DND-41 (cell line): ENCODE data around the gene DNLZ.

Experiments
- ATAC-seq: fragments of 200-7000 bp; cut with Tn5 transposase; 3 replicates; pipeline ENCODE4 v1.9.1; 2021; ENCODE audit warnings: low read depth; ENCODE audit not compliant: insufficient read depth
- DNase-seq: peaks from one replicate; pipeline ENCODE4 v3.0.0-alpha.2; 2020
- H2AFZ ChIP-seq: 2 replicates; pipeline ENCODE4 v1.6.0; 2012; ENCODE audit warnings: low read depth, low read length
- H3K27ac ChIP-seq: 2 replicates; pipeline ENCODE4 v1.5.1; 2012; ENCODE audit warnings: low read length, inconsistent platforms
- H3K27me3 ChIP-seq: fragments of 200-600 bp; sonication (generic); 2 replicates; pipeline ENCODE4 v1.6.0; 2012; ENCODE audit warnings: low read length, mild to moderate bottlenecking, inconsistent platforms; ENCODE audit not compliant: insufficient read depth, poor library complexity
- H3K36me3 ChIP-seq: 2 replicates; pipeline ENCODE4 v1.5.1; 2012; ENCODE audit warnings: low read length, inconsistent platforms; ENCODE audit not compliant: insufficient read depth
- H3K4me1 ChIP-seq: 2 replicates; pipeline ENCODE4 v1.5.1; 2012; ENCODE audit warnings: mild to moderate bottlenecking, low read length; ENCODE audit not compliant: insufficient read depth
- H3K4me2 ChIP-seq: 2 replicates; pipeline ENCODE4 v1.6.0; 2012; ENCODE audit warnings: mild to moderate bottlenecking, moderate library complexity, low read length, inconsistent platforms; ENCODE audit not compliant: insufficient read depth
- H3K4me3 ChIP-seq, 2 experiments: fragments of 200-600 bp in 1 of 2; shearing (Covaris generic) in 1 of 2; 2 replicates each; pipeline ENCODE4 v1.5.1; 2012 to 2016; ENCODE audit warnings: inconsistent platforms in 2 of 2, low read length in 2 of 2, mild to moderate bottlenecking in 2 of 2, low read depth in 1 of 2, moderate library complexity in 1 of 2
- H3K79me2 ChIP-seq: 2 replicates; pipeline ENCODE4 v1.6.0; 2012; ENCODE audit warnings: low read length, inconsistent platforms; ENCODE audit not compliant: insufficient read depth
- H3K9ac ChIP-seq: 2 replicates; pipeline ENCODE4 v1.6.0; 2012; ENCODE audit warnings: low read depth, mild to moderate bottlenecking, inconsistent platforms, low read length, moderate library complexity
- H3K9me3 ChIP-seq: 2 replicates; pipeline ENCODE4 v1.5.1; 2012; ENCODE audit warnings: low read length, moderate library complexity, mild to moderate bottlenecking, inconsistent platforms; ENCODE audit not compliant: insufficient read depth, severe bottlenecking
- H4K20me1 ChIP-seq: 2 replicates; pipeline ENCODE4 v1.6.0; 2012; ENCODE audit warnings: low read length; ENCODE audit not compliant: insufficient read depth
- CTCF ChIP-seq: IDR thresholded peaks from 2 replicates; pipeline ENCODE4 v1.5.1; 2012; ENCODE audit warnings: borderline replicate concordance, low read length, moderate library complexity, mild to moderate bottlenecking; ENCODE audit not compliant: poor library complexity, severe bottlenecking; ENCODE audit errors: extremely low read depth
- EZH2 ChIP-seq: IDR thresholded peaks from 3 replicates; pipeline ENCODE4 v1.6.1; 2012; ENCODE audit warnings: borderline replicate concordance, low read depth, mild to moderate bottlenecking, moderate library complexity, low read length, inconsistent platforms; ENCODE audit not compliant: severe bottlenecking

Gene DNLZ

GRCh38 chr9:136316896-136317676, 46.5 kb downstream of the DNLZ start:
- no peak for ATAC-seq
- no peak overlapping the region for H3K27ac ChIP-seq
- TF ChIP-seq CTCF = no peak
- TF ChIP-seq EZH2 = no peak
- H3K9ac ChIP-seq = no peak overlapping the region
- peaks cover 9% of the 10 kb centered on the region for H3K27me3 ChIP-seq
- no peak overlapping the region for H3K4me3 ChIP-seq
- no peak overlapping the region for H2AFZ ChIP-seq
- no peak for DNase-seq
- no peaks in the 10 kb centered on the region for H3K36me3 ChIP-seq
- no peaks in the 10 kb centered on the region for H3K4me1 ChIP-seq
- no peak overlapping the region for H3K4me2 ChIP-seq
- 0 out of 2 replicates have a peak, but pooled peaks cover under 1% of the 10 kb centered on the region for H4K20me1 ChIP-seq
- peaks cover 11% of the 10 kb centered on the region for H3K9me3 ChIP-seq
- no peaks in the 10 kb centered on the region for H3K79me2 ChIP-seq

- H3K4me1 ChIP-seq = no peaks in the 10 kb centered on the region
- no peak overlapping the region for H3K27ac ChIP-seq
Measured at GRCh38 chr9:136316271-136316751, 47.2 kb downstream of the DNLZ start.

GRCh38 chr9:136314944-136315343, 48.6 kb downstream of the DNLZ start:
- H3K27me3 ChIP-seq = no peaks in the 10 kb centered on the region
- H3K27ac ChIP-seq = no peak overlapping the region
- peaks cover 11% of the 10 kb centered on the region for H3K9me3 ChIP-seq
- no peak for DNase-seq
- H3K79me2 ChIP-seq = no peaks in the 10 kb centered on the region
- H3K4me2 ChIP-seq = no peak overlapping the region
- H3K4me1 ChIP-seq = no peaks in the 10 kb centered on the region
- no peaks in the 10 kb centered on the region for H4K20me1 ChIP-seq
- no peaks in the 10 kb centered on the region for H3K36me3 ChIP-seq
- no peak for ATAC-seq
- H3K4me3 ChIP-seq = no peak overlapping the region
- no peak overlapping the region for H2AFZ ChIP-seq
- TF ChIP-seq CTCF (no peak), EZH2 (no peak)
- H3K9ac ChIP-seq = no peak overlapping the region

More at GRCh38 chr9:136316271-136316751, 47.2 kb downstream of the DNLZ start:
- H3K4me3 ChIP-seq = no peak overlapping the region
- no peaks in the 10 kb centered on the region for H3K79me2 ChIP-seq
- DNase-seq (no peak), ATAC-seq (no peak)
- TF ChIP-seq CTCF (no peak), EZH2 (no peak)
- H2AFZ ChIP-seq = no peak overlapping the region
- H3K27me3 ChIP-seq = peaks cover 1% of the 10 kb centered on the region
- no peaks in the 10 kb centered on the region for H3K36me3 ChIP-seq
- no peaks in the 10 kb centered on the region for H4K20me1 ChIP-seq
- H3K4me2 ChIP-seq = no peak overlapping the region
- H3K9ac ChIP-seq = no peak overlapping the region
- peaks cover 11% of the 10 kb centered on the region for H3K9me3 ChIP-seq
